Fibroblast of lung (primary cell): ENCODE measurements around the gene TRPM3. TPM values are rescaled to one million over a fixed set of nuclear protein-coding genes. Genes with fewer than 3 reads are reported as not detected.

Experiments used
- DNase-seq, 2 donors: peaks; one replicate each; pipeline versions ENCODE4 v3.0.0 to v3.0.0-alpha.2; 2010; ENCODE audit warnings: low read depth in 2 of 2
- H2AFZ ChIP-seq: 2 replicates; pipeline ENCODE4 v1.5.1; 2012; ENCODE audit warnings: low read length, control low read depth, inconsistent platforms
- H3K27ac ChIP-seq: 2 replicates; pipeline ENCODE4 v1.5.1; 2011; ENCODE audit warnings: low read length, control low read depth; ENCODE audit not compliant: insufficient read depth
- H3K27me3 ChIP-seq: 2 replicates; pipeline ENCODE4 v1.5.1; 2011; ENCODE audit warnings: mild to moderate bottlenecking, low read length; ENCODE audit not compliant: control insufficient read depth, insufficient read depth
- H3K36me3 ChIP-seq: 2 replicates; pipeline ENCODE4 v1.5.1; 2011; ENCODE audit warnings: low read length; ENCODE audit not compliant: control insufficient read depth, insufficient read depth
- H3K4me1 ChIP-seq: 2 replicates; pipeline ENCODE4 v1.5.1; 2011; ENCODE audit warnings: low read length; ENCODE audit not compliant: control insufficient read depth, insufficient read depth; ENCODE audit errors: extremely low read depth
- H3K4me2 ChIP-seq: 2 replicates; pipeline ENCODE4 v1.5.1; 2011; ENCODE audit warnings: low read length, control low read depth; ENCODE audit not compliant: insufficient read depth; ENCODE audit errors: extremely low read depth
- H3K4me3 ChIP-seq, 4 experiments: fragments of 200-600 bp in 1 of 4; sonication (generic) in 1 of 4; replicated peaks in 1 of 4; 2 replicates each; pipeline ENCODE4 v1.5.1; 2011 to 2016; ENCODE audit warnings: low read length in 4 of 4, low read depth in 3 of 4, mild to moderate bottlenecking in 3 of 4, control low read depth in 2 of 4, inconsistent platforms in 1 of 4, mixed read lengths in 1 of 4; ENCODE audit not compliant: insufficient read depth in 1 of 4; ENCODE audit errors: control extremely low read depth in 1 of 4
- H3K79me2 ChIP-seq: 2 replicates; pipeline ENCODE4 v1.5.1; 2012; ENCODE audit warnings: mild to moderate bottlenecking, low read length, inconsistent platforms; ENCODE audit not compliant: control insufficient read depth, insufficient read depth
- H3K9ac ChIP-seq: 2 replicates; pipeline ENCODE4 v1.5.1; 2011; ENCODE audit warnings: mild to moderate bottlenecking, low read length, control low read depth; ENCODE audit not compliant: insufficient read depth
- H3K9me3 ChIP-seq: 2 replicates; pipeline ENCODE4 v1.5.1; 2012; ENCODE audit warnings: low read depth, low read length; ENCODE audit not compliant: control insufficient read depth, insufficient read depth
- H4K20me1 ChIP-seq: 2 replicates; pipeline ENCODE4 v1.5.1; 2011; ENCODE audit warnings: low read length; ENCODE audit not compliant: control insufficient read depth, insufficient read depth; ENCODE audit errors: extremely low read depth
- EZH2 ChIP-seq: IDR thresholded peaks from 2 replicates; pipeline ENCODE4 v1.5.1; 2012; ENCODE audit warnings: low read length, control low read depth, mild to moderate bottlenecking; ENCODE audit errors: missing control alignments
- polyA plus RNA-seq, 2 donors: library from polyadenylated mRNA; depleted of rRNA in 1 of 2; stranded (reverse) in 1 of 2; unstranded in 1 of 2; fragments of >200 nt; gene quantifications; 2 replicates each; pipeline ENCODE4 v1.2.1, GENCODE V29; 2011 to 2012; ENCODE audit warnings: missing spikeins in 1 of 2
- total RNA-seq: library from RNA; depleted of rRNA; stranded (reverse); fragments of >200 nt; gene quantifications from 2 replicates; pipeline ENCODE4 v1.2.1, GENCODE V29; 2014
- TF ChIP-seq, protein P1 (sequence below), 2 donors: IDR thresholded peaks in 1 of 2; conservative IDR thresholded peaks in 1 of 2; 1 replicate in 1 of 2; 2 replicates in 1 of 2; pipeline ENCODE4 v1.5.1; 2011 to 2012; ENCODE audit warnings: low read length in 2 of 2, control low read depth in 1 of 2, inconsistent platforms in 1 of 2, low read depth in 1 of 2, mild to moderate bottlenecking in 1 of 2

The TRPM3 gene
- total and polyA plus RNA-seq, 2 donors (not counting 1 experiment from before 2014, with no cell fraction given), result 0.05 to 0.50 TPM

DNA sequence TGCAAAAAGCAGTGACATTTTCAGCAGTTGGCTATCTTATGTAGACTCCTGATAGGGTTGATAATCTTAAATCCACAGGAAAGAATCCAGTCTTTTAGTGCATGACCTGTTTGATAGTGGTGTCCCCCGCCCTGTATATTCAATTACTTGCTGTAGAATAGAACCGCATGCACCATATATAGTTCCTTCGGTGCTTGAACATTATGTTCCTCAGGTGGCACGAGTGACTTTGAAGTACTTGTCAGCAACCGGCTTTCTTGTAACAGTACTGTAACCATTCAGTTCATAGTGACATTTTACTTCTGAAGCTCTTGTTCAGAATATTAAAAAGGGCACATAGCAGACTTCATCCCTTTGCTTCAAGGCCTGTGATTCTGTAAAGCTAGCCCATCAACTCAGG, 543.8 kb downstream of the TRPM3 start:
- H3K79me2 ChIP-seq, result no peaks in the 10 kb centered on the region
- no peak overlapping the region for H3K4me3 ChIP-seq
- H4K20me1 ChIP-seq, result no peaks in the 10 kb centered on the region
- no peak overlapping the region for H3K27ac ChIP-seq
- no peaks in the 10 kb centered on the region for H3K9me3 ChIP-seq
- no peak overlapping the region for H3K9ac ChIP-seq
- H3K36me3 ChIP-seq, result no peaks in the 10 kb centered on the region
- TF ChIP-seq, protein P1, sequence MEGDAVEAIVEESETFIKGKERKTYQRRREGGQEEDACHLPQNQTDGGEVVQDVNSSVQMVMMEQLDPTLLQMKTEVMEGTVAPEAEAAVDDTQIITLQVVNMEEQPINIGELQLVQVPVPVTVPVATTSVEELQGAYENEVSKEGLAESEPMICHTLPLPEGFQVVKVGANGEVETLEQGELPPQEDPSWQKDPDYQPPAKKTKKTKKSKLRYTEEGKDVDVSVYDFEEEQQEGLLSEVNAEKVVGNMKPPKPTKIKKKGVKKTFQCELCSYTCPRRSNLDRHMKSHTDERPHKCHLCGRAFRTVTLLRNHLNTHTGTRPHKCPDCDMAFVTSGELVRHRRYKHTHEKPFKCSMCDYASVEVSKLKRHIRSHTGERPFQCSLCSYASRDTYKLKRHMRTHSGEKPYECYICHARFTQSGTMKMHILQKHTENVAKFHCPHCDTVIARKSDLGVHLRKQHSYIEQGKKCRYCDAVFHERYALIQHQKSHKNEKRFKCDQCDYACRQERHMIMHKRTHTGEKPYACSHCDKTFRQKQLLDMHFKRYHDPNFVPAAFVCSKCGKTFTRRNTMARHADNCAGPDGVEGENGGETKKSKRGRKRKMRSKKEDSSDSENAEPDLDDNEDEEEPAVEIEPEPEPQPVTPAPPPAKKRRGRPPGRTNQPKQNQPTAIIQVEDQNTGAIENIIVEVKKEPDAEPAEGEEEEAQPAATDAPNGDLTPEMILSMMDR (conservative IDR thresholded peaks at IDR 0.05 in 1 of 2, IDR thresholded peaks at IDR 0.05 in 1 of 2; ENCODE audit: low read depth in 1 of 2, low read length in 2 of 2), result no peak
- TF ChIP-seq EZH2, result no peak
- peaks cover 6% of the 10 kb centered on the region for H3K4me1 ChIP-seq
- H3K4me2 ChIP-seq, result no peak overlapping the region
- no peak for DNase-seq
- no peak overlapping the region for H2AFZ ChIP-seq
- H3K27me3 ChIP-seq, result no peaks in the 10 kb centered on the region

DNA sequence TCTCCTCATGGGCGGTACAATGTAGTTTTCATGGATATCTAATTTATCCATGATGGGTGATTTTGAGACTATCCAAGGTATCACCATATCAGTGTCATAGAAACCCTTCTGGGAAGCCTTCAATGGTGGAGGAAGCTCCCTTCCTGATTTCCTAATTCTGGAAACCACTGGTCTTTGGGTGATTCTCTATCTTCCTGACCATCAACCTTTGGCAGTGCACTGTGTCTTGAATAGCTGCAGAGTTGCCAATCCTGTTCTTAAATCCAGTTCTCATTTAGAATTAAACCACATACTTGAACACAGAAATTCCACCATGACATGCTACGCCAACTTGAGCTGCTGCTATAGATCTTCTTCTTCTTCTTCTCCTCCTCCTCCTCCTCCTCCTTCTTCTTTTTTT, 545.3 kb downstream of the TRPM3 start:
- Histone ChIP-seq H3K27ac (no peak overlapping the region), H3K4me2 (no peak overlapping the region), H3K4me3 (no peak overlapping the region), H3K4me1 (peaks cover 6% of the 10 kb centered on the region), H3K9me3 (no peaks in the 10 kb centered on the region), H2AFZ (no peak overlapping the region), H4K20me1 (no peaks in the 10 kb centered on the region), H3K9ac (no peak overlapping the region), H3K36me3 (no peaks in the 10 kb centered on the region), H3K27me3 (no peaks in the 10 kb centered on the region), H3K79me2 (no peaks in the 10 kb centered on the region)
- TF ChIP-seq EZH2, result no peak
- TF ChIP-seq, protein P1 (conservative IDR thresholded peaks at IDR 0.05 in 1 of 2, IDR thresholded peaks at IDR 0.05 in 1 of 2; ENCODE audit: low read depth in 1 of 2, low read length in 2 of 2), result no peak
- DNase-seq, result no peak

- peak; percentile 88 to 89 for DNase-seq
- Histone ChIP-seq H3K9ac (no peak overlapping the region), H3K79me2 (no peaks in the 10 kb centered on the region), H3K27ac (no peak overlapping the region), H3K4me1 (peaks cover 6% of the 10 kb centered on the region), H3K4me2 (no peak overlapping the region), H3K36me3 (no peaks in the 10 kb centered on the region), H3K4me3 (no peak overlapping the region), H4K20me1 (no peaks in the 10 kb centered on the region), H3K9me3 (no peaks in the 10 kb centered on the region), H2AFZ (no peak overlapping the region), H3K27me3 (no peaks in the 10 kb centered on the region)
- no peak for TF ChIP-seq EZH2
- TF ChIP-seq, protein P1 (conservative IDR thresholded peaks at IDR 0.05 in 1 of 2, IDR thresholded peaks at IDR 0.05 in 1 of 2; ENCODE audit: low read depth in 1 of 2, low read length in 2 of 2), result no peak
Measured at GRCh38 chr9:70574151-70574837, 547.1 kb downstream of the TRPM3 start.
